Upper lobe of left lung (tissue), 6 donors: Measurements from ENCODE around the gene CCL4L2. TPM values are rescaled to one million over a fixed set of nuclear protein-coding genes. Genes with fewer than 3 reads are reported as not detected.
"Not testable (repeated sequence)": the region's sequence is repeated elsewhere in the genome, so short reads cannot be mapped to it uniquely, and the experiment has no call there.

Experiments used
- ATAC-seq, 2 donors: fragments of 200-7000 bp; cut with Tn5 transposase; one replicate each; pipeline ENCODE4 v1.9.1; 2022; ENCODE audit warnings: mild to moderate bottlenecking in 2 of 2, moderate library complexity in 2 of 2; ENCODE audit not compliant: low FRiP score in 2 of 2
- DNase-seq, 2 donors: peaks; one replicate each; pipeline ENCODE4 v3.0.0-alpha.2; 2019 to 2020
- H3K27ac ChIP-seq, 4 donors: fragments of 200-600 bp; sonication (generic); one replicate each; pipeline ENCODE4 v1.5.1; 2016 to 2019
- H3K27me3 ChIP-seq, 4 donors: fragments of 200-600 bp; sonication (generic); one replicate each; pipeline ENCODE4 v1.5.1; 2017 to 2019
- H3K36me3 ChIP-seq, 4 donors: fragments of 200-600 bp; sonication (generic); one replicate each; pipeline ENCODE4 v1.5.1; 2016 to 2019
- H3K4me1 ChIP-seq, 4 donors: fragments of 200-600 bp; sonication (generic); one replicate each; pipeline ENCODE4 v1.5.1; 2018 to 2019
- H3K4me3 ChIP-seq, 4 donors: fragments of 200-600 bp; sonication (generic); one replicate each; pipeline ENCODE4 v1.5.1; 2017 to 2019; ENCODE audit warnings: mild to moderate bottlenecking in 2 of 4, moderate library complexity in 1 of 4
- H3K9me3 ChIP-seq, 4 donors: fragments of 200-600 bp; sonication (generic); one replicate each; pipeline ENCODE4 v1.5.1; 2018 to 2019
- CTCF ChIP-seq, 6 experiments: fragments of 450-650 bp in 4 of 6; fragments of 200-600 bp in 2 of 6; sonication (generic) in 2 of 6; IDR thresholded peaks; one replicate each; pipeline ENCODE4 v1.5.1; 2016 to 2019; ENCODE audit warnings: antibody characterized with exemption in 6 of 6
- EP300 ChIP-seq, 4 donors: sonication (generic); formaldehyde crosslinking; IDR thresholded peaks; one replicate each; pipeline ENCODE4 v1.5.1; 2017; ENCODE audit warnings: antibody characterized with exemption in 4 of 4, control low read depth in 2 of 4
- POLR2A ChIP-seq, 4 donors: fragments of 450-650 bp; IDR thresholded peaks; one replicate each; pipeline ENCODE4 v1.5.1; 2016 to 2017; ENCODE audit warnings: antibody characterized with exemption in 4 of 4, mild to moderate bottlenecking in 2 of 4
- POLR2AphosphoS5 ChIP-seq, 2 donors: sonication (generic); formaldehyde crosslinking; IDR thresholded peaks; one replicate each; pipeline ENCODE4 v1.5.1; 2017; ENCODE audit warnings: antibody characterized with exemption in 2 of 2
- WGBS, 2 donors: methylation state at CpG; one replicate each; pipeline ENCODE4 v1.1.5; 2017 to 2018; 5-methylcytosine and 5-hydroxymethylcytosine counted together
- total RNA-seq, 6 donors: library from RNA; depleted of rRNA in 4 of 6; stranded (reverse); fragments of >200 nt in 4 of 6; gene quantifications; one replicate each; pipeline versions ENCODE4 v1.1.0 to v1.2.1, GENCODE V29; 2016 to 2021
- donor health status: DM: no; HTN: no; CAD: no; lungs with moderate emphysema.
- donor health status: DM: no; HTN: yes; CAD: no; lungs with severe emphysema.

The CCL4L2 gene
- total RNA-seq, 6 donors from 2014 or later: 1.7 to 12.6 (median 3.0) TPM; not detected in 1

GRCh38 chr17:36204724-36205500 is 6.0 kb upstream of the CCL4L2 start:
- Histone ChIP-seq H3K27ac (no peak overlapping the region), H3K36me3 (no peaks in the 10 kb centered on the region), H3K9me3 (no peaks in the 10 kb centered on the region), H3K4me1 (peaks cover 0 to 11% (median 8%) of the 10 kb centered on the region in 4 donors), H3K4me3 (no peak overlapping the region), H3K27me3 (no peaks in the 10 kb centered on the region)
- DNase-seq (no peak), ATAC-seq (no peak)
- TF ChIP-seq CTCF (IDR thresholded peaks at IDR 0.05) (no peak), POLR2AphosphoS5 (IDR thresholded peaks at IDR 0.05) (no peak), EP300 (IDR thresholded peaks at IDR 0.05) (no peak), POLR2A (IDR thresholded peaks at IDR 0.05) (no peak)
- 82 to 89% methylated on average over 7 of the region's 7 CpGs for WGBS, 2 donors

- no peak overlapping the region for H3K27ac ChIP-seq
- H3K4me3 ChIP-seq: no peak overlapping the region
- H3K27me3 ChIP-seq: no peaks in the 10 kb centered on the region
- DNase-seq: no peak
- no peak for TF ChIP-seq CTCF (IDR thresholded peaks at IDR 0.05)
- no peak for TF ChIP-seq EP300 (IDR thresholded peaks at IDR 0.05)
- TF ChIP-seq POLR2A (IDR thresholded peaks at IDR 0.05): no peak
- TF ChIP-seq POLR2AphosphoS5 (IDR thresholded peaks at IDR 0.05): no peak
- H3K36me3 ChIP-seq: no peaks in the 10 kb centered on the region
- ATAC-seq: no peak
- peaks cover 0 to 18% (median 8%) of the 10 kb centered on the region in 4 donors for H3K4me1 ChIP-seq
- 59 to 70% methylated on average over 4 of the region's 4 CpGs for WGBS, 2 donors
- no peaks in the 10 kb centered on the region for H3K9me3 ChIP-seq
Observed at GRCh38 chr17:36205637-36206485, 5.0 kb upstream of the CCL4L2 start.

- not testable (repeated sequence) for DNase-seq, H3K9me3 ChIP-seq, H3K27ac ChIP-seq, H3K36me3 ChIP-seq, H3K27me3 ChIP-seq, H3K4me3 ChIP-seq, ATAC-seq
- WGBS, 2 donors: 44 to 47% methylated on average over 1 of the region's 1 CpG
- peaks cover 0 to 20% (median 8%) of the 10 kb centered on the region in 4 donors for H3K4me1 ChIP-seq
Observed at GRCh38 chr17:36206486-36206821, 4.4 kb upstream of the CCL4L2 start.

- 75 to 83% methylated on average over 6 of the region's 6 CpGs for WGBS, 2 donors
- H3K4me3 ChIP-seq, H3K9me3 ChIP-seq: not testable (repeated sequence)
Observed at GRCh38 chr17:36207383-36207782, 3.5 kb upstream of the CCL4L2 start.

GRCh38 chr17:36209575-36209974 is 1.3 kb upstream of the CCL4L2 start:
- H3K4me1 ChIP-seq: peaks cover 0 to 24% (median 0%) of the 10 kb centered on the region in 4 donors
- DNase-seq (no peak), ATAC-seq (no peak)
- H3K4me3 ChIP-seq: no peak overlapping the region
- no peaks in the 10 kb centered on the region for H3K27me3 ChIP-seq
- TF ChIP-seq EP300 (IDR thresholded peaks at IDR 0.05) (no peak), CTCF (IDR thresholded peaks at IDR 0.05) (no peak), POLR2AphosphoS5 (IDR thresholded peaks at IDR 0.05) (no peak), POLR2A (IDR thresholded peaks at IDR 0.05) (no peak)
- H3K36me3 ChIP-seq: no peaks in the 10 kb centered on the region
- no peaks in the 10 kb centered on the region for H3K9me3 ChIP-seq
- no peak overlapping the region for H3K27ac ChIP-seq

More at GRCh38 chr17:36207383-36207782, 3.5 kb upstream of the CCL4L2 start:
- not testable (repeated sequence) for ATAC-seq, H3K36me3 ChIP-seq, H3K27me3 ChIP-seq, DNase-seq, H3K27ac ChIP-seq
- peaks cover 0 to 25% (median 6%) of the 10 kb centered on the region in 4 donors for H3K4me1 ChIP-seq

- ATAC-seq: peak; percentile 11 to 43
- not testable (repeated sequence) for H3K27me3 ChIP-seq, H3K4me3 ChIP-seq, H3K36me3 ChIP-seq, H3K9me3 ChIP-seq
- DNase-seq: peak in 1 of 2 donors; percentile 68
- peaks cover 0 to 33% (median 0%) of the 10 kb centered on the region in 4 donors for H3K4me1 ChIP-seq
- peak overlapping the region in 2 of 4 donors; percentile 12 to 46 for H3K27ac ChIP-seq
- 38 to 45% methylated on average over 10 of the region's 10 CpGs for WGBS, 2 donors
Observed at GRCh38 chr17:36211484-36212271, 815 bp downstream of the CCL4L2 start.
